ENCODE results near the gene FATE1.
"Not testable (repeated sequence)": the region's sequence is repeated elsewhere in the genome, so short reads cannot be mapped to it uniquely, and the experiment has no call there.

The FATE1 gene, protein sequence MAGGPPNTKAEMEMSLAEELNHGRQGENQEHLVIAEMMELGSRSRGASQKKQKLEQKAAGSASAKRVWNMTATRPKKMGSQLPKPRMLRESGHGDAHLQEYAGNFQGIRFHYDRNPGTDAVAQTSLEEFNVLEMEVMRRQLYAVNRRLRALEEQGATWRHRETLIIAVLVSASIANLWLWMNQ

DNA sequence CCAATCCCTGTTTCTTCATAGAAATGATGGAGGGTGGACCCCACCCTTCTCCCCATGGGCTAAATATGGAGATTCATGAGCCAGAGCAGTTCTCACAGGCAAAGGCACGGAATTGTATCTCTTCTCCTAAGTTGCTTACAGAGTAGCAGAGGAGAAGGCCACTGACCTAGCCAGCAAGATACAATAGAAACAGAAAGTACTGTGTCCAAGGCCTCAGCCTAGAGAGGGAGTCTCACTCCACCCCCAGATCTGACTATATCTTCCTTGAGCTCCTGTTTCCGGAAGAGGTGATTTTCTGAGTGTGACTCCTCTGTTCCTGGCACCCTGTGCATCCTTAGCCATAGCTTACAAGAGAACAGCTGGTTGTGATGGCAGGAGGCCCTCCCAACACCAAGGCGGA, at the start of gene FATE1:
TSS of gene FATE1 (plus strand) at position 284 of the 400 bp plus-strand sequence. CDS start at position 369, 85 bp downstream.
- no peak for DNase-seq (ENCODE audit: low read depth)

DNA sequence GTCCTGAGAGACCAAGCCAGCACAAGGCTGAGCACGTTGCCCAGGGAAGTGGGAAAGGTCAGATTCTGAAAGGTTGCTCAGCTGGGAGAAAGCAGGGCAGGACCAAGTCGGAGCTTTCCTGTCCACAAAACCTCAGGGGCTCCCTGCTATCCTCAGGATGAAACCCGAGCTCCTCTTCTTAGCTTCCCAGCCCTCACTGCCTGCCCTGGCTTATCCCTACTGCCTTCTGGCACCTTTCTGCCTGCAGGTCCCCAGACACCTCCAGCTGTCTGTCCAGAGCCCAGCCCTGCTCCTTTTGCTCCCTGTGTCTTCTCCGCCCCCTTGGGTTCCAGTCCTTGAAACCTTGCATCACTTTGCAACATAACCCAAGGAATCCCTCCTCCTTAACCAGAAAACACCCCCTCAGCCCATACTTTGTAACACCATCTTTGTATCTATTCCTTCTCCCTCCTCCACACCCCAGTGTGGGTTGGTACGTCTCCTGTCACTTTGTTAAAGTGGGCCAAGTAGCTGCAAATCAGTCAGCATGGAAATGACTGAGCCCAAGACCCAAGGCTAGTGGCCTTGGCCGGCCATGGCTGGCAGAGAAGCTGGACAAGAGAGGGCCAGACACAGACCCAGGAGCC, 40.6 kb upstream of the FATE1 start:
- DNase-seq (ENCODE audit: low read depth) = no peak

DNA sequence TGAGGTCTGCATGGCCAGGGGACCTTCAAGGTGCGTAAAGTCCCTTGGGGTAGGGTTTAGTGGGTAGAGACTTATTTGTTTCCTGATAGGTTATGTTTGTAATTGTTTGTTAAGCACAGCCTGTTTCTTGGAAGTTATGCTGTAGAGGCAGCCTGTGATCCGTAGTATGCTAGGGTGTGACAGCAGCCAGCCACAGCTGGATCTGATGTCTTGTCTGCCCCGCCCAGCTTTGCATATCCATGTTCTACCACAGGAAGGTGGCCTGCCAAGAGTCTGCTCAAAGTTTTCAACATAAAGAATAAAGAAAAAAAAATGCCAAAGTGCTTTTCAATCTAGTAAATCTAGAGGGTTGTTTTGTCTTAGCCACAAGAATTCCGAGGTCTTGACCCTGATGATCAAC, 39.6 kb upstream of the FATE1 start:
- no peak for DNase-seq (ENCODE audit: low read depth)

DNA sequence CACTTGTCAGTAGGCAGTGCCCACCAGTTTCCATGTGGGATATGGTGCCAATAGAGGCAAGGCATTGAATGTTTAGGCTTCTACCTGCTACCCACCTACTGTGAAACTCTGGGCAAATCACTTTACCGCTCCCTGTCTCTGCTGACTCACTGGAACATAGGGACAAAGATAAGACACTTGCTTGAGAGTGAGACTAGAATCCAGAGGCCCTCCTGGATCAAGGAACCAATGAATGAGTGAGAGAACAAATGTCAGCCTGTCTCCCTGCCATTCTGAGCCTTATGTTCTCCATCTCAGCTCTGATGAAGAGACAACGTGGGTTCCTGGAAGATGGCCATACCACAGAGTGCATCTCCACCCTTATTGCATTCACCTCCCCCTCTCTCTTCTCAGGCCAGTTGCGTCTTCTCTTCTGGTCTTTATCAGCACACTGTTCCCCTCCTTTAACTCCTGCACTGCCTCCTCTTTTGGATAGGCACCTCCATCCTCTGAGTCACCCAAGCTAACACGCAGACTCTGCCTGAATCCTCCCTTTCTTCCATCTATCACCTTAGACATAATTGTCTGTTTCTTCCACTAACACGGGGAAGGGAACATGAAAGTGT, 35.9 kb upstream of the FATE1 start:
- DNase-seq (ENCODE audit: low read depth) = no peak

DNA sequence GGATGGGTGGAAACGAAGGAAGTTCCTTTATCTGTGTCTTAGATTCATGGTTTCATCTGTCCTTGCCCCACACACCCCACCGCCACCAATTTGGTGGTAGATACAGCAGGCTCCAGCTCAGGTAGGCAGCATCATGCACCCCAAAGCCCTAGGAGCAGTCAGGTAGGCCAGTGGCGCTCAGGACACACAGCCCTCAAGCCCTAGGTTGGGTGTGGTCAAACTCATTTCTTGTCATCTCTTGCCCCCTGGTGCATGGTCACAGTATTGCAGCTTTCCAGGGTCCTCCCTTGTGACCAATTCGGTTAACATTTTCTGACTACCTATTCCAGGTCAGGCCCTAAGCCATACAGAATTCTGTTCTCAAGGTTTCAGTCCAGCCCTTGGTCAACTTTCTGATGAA, 35.0 kb upstream of the FATE1 start:
- DNase-seq (ENCODE audit: low read depth) = peak; percentile 24

DNA sequence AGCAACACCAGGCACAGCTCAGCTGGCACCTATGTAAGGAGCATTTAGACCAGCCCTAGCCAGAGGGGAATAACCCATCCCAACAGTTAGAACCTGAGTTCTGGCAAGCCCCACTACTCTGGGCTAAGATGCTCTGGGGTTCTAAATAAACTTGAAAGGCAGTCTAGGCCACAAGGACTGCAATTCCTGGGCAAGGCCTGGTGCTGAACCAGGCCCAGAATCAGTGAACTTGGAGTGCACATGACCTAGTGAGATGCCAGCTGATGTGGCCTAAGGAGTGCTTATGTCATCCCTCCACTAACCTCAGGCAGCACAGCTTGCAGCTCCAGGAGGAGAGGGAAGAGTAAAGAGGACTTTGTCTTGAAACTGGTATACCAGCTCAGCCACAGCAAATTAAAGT, 28.2 kb upstream of the FATE1 start:
- DNase-seq (ENCODE audit: low read depth) = no peak

DNA sequence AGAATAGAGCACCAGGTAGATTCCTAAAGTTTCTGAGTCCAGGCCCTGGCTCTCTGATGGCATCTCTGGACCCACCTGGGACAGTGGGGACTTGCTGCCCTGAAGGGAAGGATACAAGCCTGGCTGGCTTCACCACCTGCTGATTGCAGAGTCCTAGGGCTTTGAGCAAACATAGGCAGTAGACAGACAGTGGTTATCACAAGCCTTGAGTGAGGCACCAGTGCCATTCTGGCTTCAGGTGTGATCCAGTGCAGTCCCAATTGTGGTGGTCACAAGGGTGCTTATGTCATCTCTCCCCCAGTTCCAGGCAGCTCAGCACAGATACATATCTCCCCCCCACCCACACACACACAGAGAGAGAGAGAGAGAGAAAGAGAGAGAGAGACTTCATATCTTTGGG, 27.1 kb upstream of the FATE1 start:
- no peak for DNase-seq (ENCODE audit: low read depth)

DNA sequence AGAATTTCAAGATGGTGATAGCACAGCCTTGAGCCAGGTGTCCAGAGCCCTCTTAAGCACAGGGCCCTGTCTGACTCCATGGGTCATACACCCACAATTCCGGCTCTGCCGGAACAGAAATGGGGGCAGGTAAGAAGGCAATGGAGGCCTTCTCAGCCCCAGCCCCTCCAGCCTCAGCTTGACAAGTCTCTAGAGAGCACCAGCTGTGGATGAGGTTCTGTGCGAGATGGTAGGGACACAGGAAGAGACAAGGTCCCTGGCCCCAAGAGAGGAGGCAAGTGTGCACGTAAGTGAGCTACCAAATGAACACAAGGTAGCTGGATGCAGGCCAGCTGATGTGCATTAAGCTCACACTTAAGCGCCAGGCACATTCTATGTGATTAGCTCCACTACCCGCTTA, 23.0 kb upstream of the FATE1 start:
- DNase-seq (ENCODE audit: low read depth) = no peak

DNA sequence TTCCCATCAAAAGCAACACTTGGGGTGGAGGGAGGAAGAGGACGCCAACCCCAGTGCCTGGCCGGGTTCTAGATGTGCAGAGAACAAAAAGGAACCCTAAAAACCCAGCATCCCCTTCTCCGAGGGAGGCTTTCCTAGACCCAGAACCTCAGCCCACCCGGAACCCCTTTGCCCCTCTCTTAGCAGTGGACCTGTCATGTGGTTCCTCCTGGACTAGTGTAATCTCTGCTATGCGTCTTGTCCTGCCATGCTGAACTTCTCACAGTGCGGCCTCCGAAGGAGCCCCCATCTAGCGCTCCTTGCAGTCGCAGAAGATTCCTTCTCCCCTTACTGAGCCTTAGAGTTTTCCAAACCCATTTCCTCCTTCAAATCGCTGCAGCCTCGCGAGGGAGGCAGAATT, 21.7 kb upstream of the FATE1 start:
- DNase-seq (ENCODE audit: low read depth) = no peak

DNA sequence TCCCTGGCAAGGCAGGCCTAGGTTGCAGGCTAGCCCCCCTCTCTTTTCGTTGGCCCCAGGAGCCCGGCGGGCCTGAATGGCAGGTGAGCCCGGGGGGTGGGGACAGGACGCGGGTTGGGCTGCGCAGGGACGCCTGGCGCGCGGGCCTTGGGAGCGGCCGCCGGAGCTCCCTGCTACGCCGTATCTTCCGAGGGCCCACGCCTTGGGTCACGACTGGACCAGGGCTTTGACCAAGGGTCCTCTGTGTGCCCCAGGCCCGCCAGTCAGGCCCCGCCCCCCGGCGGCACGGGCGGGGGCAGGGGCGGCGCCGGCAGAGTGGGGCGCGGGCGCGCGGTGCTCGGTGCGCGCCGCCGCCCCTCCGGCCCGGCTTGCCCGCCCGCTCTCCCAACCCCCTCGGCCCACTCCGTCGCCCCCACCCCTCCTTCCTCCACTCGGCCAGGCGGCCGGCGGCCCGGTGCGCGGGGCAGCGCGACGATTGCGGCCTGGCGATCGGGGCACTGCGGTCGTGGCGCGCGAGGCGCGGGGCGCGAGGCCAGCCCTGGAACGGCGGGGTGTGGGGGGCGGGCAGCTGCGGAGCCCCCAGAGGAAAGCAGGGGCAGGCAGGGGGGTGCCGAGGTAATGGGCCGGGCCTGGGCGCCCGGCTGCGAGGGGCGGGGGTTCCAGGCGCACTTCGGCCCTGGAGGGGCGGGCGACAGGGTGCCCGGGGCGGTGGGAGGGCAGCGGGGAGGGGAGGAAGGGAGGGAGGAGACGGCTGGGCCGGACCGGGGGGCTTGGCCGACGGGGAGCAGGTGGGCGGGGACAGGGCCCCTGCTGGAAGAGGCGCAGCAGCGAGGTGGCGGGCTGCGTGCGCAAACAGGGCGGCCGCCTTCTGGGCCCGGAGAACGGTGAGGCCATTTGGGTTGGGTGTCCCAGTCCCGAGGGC, 20.9 kb upstream of the FATE1 start, which contains the start of gene PRRG3:
TSS of gene PRRG3 (plus strand) at position 798 of the 922 bp plus-strand sequence. CDS start 3,357 bp downstream, outside the sequence.
- DNase-seq (ENCODE audit: low read depth) = no peak

DNA sequence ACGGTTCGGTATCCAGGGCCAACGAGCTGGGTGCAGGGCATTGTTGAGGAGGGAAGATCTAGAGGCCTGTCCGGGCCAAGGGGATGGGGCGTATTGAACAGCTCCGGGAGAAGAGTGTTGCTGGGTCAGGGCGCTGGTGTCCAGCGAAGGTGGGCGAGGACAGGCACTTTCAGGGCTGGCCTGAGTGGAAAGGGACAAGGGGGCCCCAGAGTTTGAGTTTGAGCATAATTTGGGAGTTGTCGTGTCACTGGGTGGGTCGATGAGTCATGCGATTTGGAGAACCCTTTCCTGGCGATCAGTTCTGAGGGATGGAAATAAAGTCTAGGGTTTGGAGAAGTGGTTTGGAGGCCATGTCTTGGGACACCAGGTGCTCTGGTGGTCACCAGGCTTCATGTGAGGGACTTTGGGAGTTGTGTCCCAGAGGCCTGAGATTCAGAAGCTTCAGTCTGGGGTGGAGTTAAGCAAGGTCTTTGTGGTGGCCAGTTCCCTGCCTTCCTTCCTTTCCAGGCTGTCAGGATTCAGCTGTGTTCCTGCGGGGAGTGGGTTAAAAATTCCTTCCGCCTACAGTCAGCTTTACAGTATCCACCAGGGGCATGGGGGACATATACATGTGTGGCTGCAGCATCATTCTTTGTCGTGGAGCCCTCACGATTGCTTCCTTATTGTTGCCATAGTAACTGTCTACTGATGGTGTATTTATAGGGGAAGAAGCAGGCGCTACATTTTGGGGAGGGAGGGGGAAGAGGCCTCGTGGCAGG, 20.1 kb upstream of the FATE1 start:
- no peak for DNase-seq (ENCODE audit: low read depth)

DNA sequence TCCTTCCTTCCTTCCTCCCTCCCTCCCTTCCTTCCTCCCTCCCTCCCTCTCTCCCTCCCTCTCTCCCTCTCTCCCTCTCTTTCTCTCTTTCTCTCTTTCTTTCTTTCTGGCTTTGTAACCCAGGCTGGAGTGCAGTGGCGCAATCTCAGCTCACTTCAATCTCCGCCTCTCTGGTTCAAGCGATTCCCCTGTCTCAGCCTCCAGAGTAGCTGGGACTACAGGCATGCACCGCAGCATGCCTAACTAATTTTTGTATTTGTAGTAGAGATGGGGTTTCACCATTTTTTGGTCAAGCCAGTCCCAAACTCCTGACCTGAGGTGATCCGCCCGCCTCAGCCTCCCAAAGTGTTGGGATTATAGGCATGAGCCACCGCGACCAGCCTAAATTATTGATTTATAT, 18.8 kb upstream of the FATE1 start:
- DNase-seq (ENCODE audit: low read depth) = not testable (repeated sequence)

DNA sequence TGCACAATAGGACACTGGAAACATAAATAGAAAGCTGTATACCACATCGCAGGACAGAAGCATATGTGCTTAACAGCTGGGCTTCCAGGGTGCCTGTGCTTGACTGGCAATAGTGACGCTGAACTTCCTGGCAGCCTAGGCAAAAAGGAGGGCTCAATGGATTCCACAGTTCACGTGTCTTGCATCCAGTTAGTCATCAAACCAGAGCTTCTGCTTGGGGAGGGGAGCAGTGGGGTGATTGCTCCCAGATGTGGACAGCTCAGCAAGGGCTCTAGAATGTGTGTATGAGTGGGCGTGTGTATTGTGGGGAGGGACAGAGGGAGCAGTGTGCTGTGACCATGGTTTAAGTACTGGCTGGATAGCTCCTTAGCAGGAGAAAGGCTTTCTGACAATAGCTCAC, 18.3 kb upstream of the FATE1 start:
- DNase-seq (ENCODE audit: low read depth) = no peak

DNA sequence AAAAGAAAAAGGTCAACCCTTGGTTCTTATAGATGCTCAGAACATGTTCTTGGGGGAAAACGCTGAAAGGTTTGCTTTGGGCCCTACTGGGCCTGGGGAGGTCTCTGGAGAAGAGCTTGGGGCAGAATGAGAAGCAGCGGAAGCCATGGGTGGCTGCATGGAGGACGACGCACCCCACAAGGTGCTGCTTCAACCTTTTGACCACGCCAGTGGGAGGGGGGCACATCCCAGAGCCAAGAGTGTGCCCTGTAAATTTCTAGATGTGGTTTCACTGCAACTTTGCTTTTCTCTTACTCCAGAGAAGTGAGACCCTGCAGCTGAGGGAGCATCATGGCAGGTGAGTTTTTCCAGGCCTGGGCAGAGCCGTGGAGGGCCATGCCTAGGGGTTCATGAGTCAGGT, 17.4 kb upstream of the FATE1 start:
- DNase-seq (ENCODE audit: low read depth) = no peak

DNA sequence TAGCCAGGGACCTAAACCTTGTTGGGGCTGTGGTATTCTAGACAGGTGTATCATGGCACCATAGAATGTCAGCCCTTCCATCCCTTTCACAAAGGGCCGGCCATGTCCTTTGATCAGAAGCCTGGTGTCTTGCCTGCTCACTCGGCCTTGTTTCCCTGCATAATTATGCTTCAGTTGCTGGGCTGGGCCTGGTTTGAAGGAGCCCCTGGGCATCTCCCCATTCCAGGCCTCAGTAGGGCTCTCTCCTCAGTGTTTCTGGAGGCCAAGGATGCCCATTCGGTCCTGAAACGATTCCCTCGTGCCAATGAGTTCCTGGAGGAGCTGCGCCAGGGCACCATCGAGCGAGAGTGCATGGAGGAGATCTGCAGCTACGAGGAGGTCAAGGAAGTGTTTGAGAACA, 16.1 kb upstream of the FATE1 start:
- DNase-seq (ENCODE audit: low read depth) = no peak

DNA sequence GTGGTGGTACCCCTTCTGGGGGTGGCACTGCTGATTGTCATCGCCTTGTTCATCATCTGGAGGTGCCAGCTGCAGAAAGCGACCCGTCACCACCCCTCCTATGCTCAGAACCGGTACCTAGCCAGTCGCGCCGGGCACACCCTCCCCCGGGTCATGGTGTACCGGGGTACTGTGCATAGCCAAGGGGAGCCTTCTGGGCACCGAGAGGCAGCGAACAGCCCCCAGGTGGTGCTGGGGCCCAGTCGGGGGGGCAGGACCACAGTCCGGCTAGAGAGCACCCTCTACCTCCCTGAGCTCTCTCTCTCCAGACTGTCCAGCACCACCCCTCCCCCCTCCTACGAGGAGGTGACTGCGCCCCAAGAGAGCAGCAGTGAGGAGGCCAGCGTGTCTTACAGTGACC, 15.3 kb upstream of the FATE1 start:
- no peak for DNase-seq (ENCODE audit: low read depth)

DNA sequence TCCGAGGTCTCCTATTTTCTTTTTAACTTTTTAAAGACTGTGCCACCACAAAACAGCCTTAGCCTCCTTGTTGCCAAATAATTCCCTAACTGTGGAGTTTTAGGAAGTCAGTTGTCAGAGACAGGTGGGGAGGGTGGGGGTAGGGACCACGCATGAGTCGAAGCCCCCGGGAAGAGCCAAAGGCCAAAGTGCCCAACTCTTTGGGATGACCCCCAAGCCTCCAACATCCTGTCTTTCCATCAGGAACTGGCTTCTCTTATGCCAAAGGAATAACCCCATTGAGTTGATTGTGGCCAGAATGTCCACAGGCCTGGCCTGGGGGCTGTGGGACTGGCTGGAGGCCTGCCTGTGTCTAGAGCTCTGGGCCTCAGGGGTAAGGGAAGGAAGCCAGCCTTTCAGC, 14.8 kb upstream of the FATE1 start:
- DNase-seq (ENCODE audit: low read depth) = no peak

DNA sequence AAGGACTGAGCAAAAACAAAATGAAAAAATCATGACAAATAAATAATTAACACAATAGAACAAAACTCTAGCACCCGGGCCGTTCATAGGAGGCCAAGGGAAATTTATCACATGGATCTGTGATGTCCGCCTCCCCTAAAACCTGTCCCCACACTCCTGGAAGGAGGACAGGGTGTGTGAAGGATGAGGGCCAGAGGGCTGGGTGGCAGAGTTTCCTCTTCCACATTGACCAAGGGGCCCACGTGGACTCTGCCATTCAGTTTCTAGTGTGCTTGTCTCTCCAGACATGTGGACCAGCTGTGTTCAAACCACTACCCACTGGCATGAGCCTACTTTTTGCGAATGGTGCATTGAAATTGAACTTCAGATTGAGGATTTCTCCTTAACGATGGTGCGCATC, 14.3 kb upstream of the FATE1 start:
- DNase-seq (ENCODE audit: low read depth) = no peak

DNA sequence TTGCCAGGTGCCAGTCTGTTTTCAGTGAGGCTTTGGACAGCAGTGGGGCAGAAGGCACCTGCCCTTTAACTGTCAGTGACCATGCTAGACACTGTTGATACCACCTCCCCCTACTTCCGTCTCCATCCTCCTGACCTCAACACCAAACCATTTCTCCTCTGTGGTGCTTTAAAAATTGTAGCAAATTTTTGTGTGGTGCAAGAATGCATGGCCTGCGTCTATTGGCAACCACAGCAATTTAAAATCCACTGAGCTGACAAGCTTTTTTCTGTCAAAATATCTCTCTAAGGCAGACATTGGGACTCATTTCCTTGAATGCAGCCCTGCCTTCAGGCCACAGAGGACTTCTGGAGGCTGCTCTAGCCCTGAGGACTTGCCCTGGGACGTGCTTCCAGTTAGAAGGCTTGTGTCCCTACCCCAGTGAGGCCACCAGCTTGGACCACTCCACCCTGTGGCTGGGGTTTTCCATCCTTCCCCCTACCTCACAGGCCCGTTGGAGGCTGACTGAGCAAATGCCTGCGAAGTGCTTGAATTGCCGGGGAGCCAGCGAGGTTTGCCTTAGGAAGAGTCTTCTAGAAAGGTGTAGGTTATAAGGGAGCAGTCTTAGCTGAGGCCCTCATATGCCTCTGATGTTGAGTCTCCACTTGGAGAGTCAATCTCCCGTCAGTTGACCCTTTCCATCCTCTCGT, 13.7 kb upstream of the FATE1 start:
- no peak for DNase-seq (ENCODE audit: low read depth)

DNA sequence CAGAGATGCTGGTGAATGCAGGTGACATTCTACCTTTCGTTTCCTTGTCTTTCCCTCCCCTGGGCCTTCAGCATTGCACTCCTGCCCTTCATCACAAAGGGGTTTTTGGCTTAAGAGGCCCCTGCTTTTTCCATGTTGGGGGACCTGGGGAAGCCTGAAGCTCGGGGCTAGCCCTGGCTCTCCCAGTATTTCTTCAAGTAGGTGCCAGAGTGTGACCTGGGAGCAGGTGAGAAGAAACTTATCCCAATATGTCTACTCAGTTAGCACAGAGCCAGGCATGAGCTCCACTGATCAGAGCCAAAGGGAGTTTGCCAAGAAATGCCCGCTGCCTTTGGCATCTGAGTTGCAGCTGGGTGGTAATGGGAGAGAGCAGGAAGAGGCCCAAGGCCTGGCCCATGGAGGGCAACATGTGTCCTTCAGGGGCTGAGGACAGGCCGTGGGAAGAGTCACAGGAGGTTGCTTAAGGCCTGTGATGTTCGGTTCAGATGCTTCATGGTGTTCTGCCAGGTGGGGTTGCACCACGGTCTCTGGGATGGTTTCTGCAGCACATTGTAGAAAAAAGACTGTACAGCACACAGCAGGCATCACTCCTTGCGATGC, 13.0 kb upstream of the FATE1 start:
- no peak for DNase-seq (ENCODE audit: low read depth)

DNA sequence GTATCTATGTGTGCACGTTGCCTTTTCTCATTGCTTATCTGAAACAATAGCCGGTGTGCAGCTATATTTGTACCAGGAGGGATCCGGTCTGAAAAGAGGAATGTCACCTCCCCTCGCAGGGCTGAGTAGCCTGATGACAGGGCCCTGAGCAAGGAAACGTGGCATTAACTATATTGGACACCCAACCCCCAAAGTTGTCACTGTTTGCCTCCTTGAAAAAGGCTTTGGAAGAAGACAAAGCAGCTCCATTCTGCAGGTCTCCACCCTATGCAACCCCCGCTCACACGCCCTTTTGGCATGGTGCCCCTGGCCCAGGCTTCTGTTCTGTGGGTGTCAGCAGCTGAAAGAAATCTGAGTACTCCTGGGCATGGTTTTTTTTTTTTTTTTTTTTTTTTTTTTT, 12.3 kb upstream of the FATE1 start:
- no peak for DNase-seq (ENCODE audit: low read depth)
